Measurements from ENCODE around the gene MYO10. TPM values are rescaled to one million over a fixed set of nuclear protein-coding genes. Genes with fewer than 3 reads are reported as not detected.

MYO10 gene
- total and polyA plus RNA-seq, 3 donors from 2014 or later = 37.8 to 102 (median 99.8) TPM

GRCh38 chr5:16792598-16793275 is 143.4 kb downstream of the MYO10 start:
- no peak overlapping the region for H3K4me3 ChIP-seq
- H3K27ac ChIP-seq = no peak overlapping the region
- TF ChIP-seq POLR2A (IDR thresholded peaks at IDR 0.05) (no peak), CTCF (IDR thresholded peaks at IDR 0.05) (no peak)
- H3K27me3 ChIP-seq = no peaks in the 10 kb centered on the region
- no peaks in the 10 kb centered on the region for H3K36me3 ChIP-seq (ENCODE audit: low read depth, missing control alignments)
- no peaks in the 10 kb centered on the region for H3K9me3 ChIP-seq
- DNase-seq = no peak
- intact Hi-C loops (cut with DNase I; ENCODE audit: low total_unique reads) = loop anchor here (10.0 kb wide), 1 partner anchor 392 kb away; no protein-coding TSS in a partner anchor
- H3K4me1 ChIP-seq = no peaks in the 10 kb centered on the region
- WGBS, 2 donors = 78 to 81% methylated on average over 13 of the region's 13 CpGs

GRCh38 chr5:16791904-16792597 is 144.0 kb downstream of the MYO10 start:
- H3K4me1 ChIP-seq = peaks cover 3% of the 10 kb centered on the region
- TF ChIP-seq CTCF (IDR thresholded peaks at IDR 0.05) (no peak), POLR2A (IDR thresholded peaks at IDR 0.05) (no peak)
- H3K27me3 ChIP-seq = no peaks in the 10 kb centered on the region
- no peak overlapping the region for H3K27ac ChIP-seq
- H3K36me3 ChIP-seq (ENCODE audit: low read depth, missing control alignments) = no peaks in the 10 kb centered on the region
- WGBS, 2 donors = 65 to 72% methylated on average over 9 to 10 of the region's 10 CpGs
- no peak for DNase-seq
- intact Hi-C loops (cut with DNase I; ENCODE audit: low total_unique reads) = loop anchor here (10.0 kb wide), 1 partner anchor 393 kb away; no protein-coding TSS in a partner anchor
- H3K4me3 ChIP-seq = no peak overlapping the region
- H3K9me3 ChIP-seq = no peaks in the 10 kb centered on the region

GRCh38 chr5:16791036-16791705 is 144.9 kb downstream of the MYO10 start:
- intact Hi-C loops (cut with DNase I; ENCODE audit: low total_unique reads) = loop anchor here (10.0 kb wide), 1 partner anchor 394 kb away; no protein-coding TSS in a partner anchor
- Histone ChIP-seq H3K36me3 (ENCODE audit: low read depth, missing control alignments) (no peaks in the 10 kb centered on the region), H3K27me3 (no peaks in the 10 kb centered on the region), H3K4me1 (peaks cover 6% of the 10 kb centered on the region), H3K27ac (no peak overlapping the region), H3K9me3 (no peaks in the 10 kb centered on the region), H3K4me3 (no peak overlapping the region)
- WGBS, 2 donors = 48 to 53% methylated on average over 6 of the region's 6 CpGs
- peak; percentile 55 for DNase-seq
- TF ChIP-seq POLR2A (IDR thresholded peaks at IDR 0.05) (no peak), CTCF (IDR thresholded peaks at IDR 0.05) (peak; percentile 80 to 92 (median 86))

- Histone ChIP-seq H3K27ac (no peak overlapping the region), H3K4me3 (no peak overlapping the region), H3K4me1 (peaks cover 6% of the 10 kb centered on the region), H3K9me3 (no peaks in the 10 kb centered on the region), H3K36me3 (ENCODE audit: low read depth, missing control alignments) (no peaks in the 10 kb centered on the region), H3K27me3 (no peaks in the 10 kb centered on the region)
- intact Hi-C loops (cut with DNase I; ENCODE audit: low total_unique reads) = no loop called here
- TF ChIP-seq POLR2A (IDR thresholded peaks at IDR 0.05) (no peak), CTCF (IDR thresholded peaks at IDR 0.05) (no peak)
- WGBS, 2 donors = 77 to 82% methylated on average over 5 of the region's 5 CpGs
- DNase-seq = no peak
Observed at GRCh38 chr5:16788957-16789356, 147.1 kb downstream of the MYO10 start.
